Measurements from ENCODE around the gene SPATA1. TPM values are rescaled to one million over a fixed set of nuclear protein-coding genes. Genes with fewer than 3 reads are reported as not detected.

The SPATA1 gene
- total and polyA plus RNA-seq, 2 of the 13 experiments (the other 11 are each of a cell fraction or from before 2014, with no cell fraction given) = 0.70 to 1.4 TPM

- TF ChIP-seq PRDM10 (CRISPR knock-in tag; IDR thresholded peaks at IDR 0.05; ENCODE audit: low read depth) (0 out of 2 replicates have a peak, but pooled peaks have one; percentile 18), TRIM24 (CRISPR knock-in tag; IDR thresholded peaks at IDR 0.05) (no peak), ELF3 (CRISPR knock-in tag; IDR thresholded peaks at IDR 0.05) (peak; percentile 43; the same call in 1 of the 2 replicates), NCOA5 (CRISPR knock-in tag; IDR thresholded peaks at IDR 0.05) (no peak), HBP1 (CRISPR knock-in tag; IDR thresholded peaks at IDR 0.05; ENCODE audit: low read depth) (no peak; the same call in 1 of the 2 replicates), PREB (CRISPR knock-in tag; IDR thresholded peaks at IDR 0.05) (no peak), MTF2 (CRISPR knock-in tag; IDR thresholded peaks at IDR 0.05; ENCODE audit: borderline replicate concordance) (no peak), IRF9 (CRISPR knock-in tag; IDR thresholded peaks at IDR 0.05; ENCODE audit: borderline replicate concordance) (no peak), PAX8 (CRISPR knock-in tag; IDR thresholded peaks at IDR 0.05; ENCODE audit: borderline replicate concordance) (no peak), ETV5 (CRISPR knock-in tag; IDR thresholded peaks at IDR 0.05; ENCODE audit: borderline replicate concordance) (peak; percentile 81; the same call in 1 of the 2 replicates), MED8 (CRISPR knock-in tag; IDR thresholded peaks at IDR 0.05; ENCODE audit: insufficient replicate concordance) (no peak), ZC3H4 (CRISPR knock-in tag; IDR thresholded peaks at IDR 0.05; ENCODE audit: borderline replicate concordance) (peak; percentile 93; the same call in 1 of the 2 replicates), THYN1 (CRISPR knock-in tag; IDR thresholded peaks at IDR 0.05; ENCODE audit: borderline replicate concordance, low read depth) (no peak), AKAP8 (CRISPR knock-in tag; IDR thresholded peaks at IDR 0.05) (no peak), SOX13 (IDR thresholded peaks at IDR 0.05) (no peak), SOX13 (CRISPR knock-in tag; conservative IDR thresholded peaks at IDR 0.05 in 1 of 2, IDR thresholded peaks at IDR 0.05 in 1 of 2) (peak in 1 of 2 experiments; percentile 79; a peak in 2 of 4 replicates), IKZF5 (CRISPR knock-in tag; IDR thresholded peaks at IDR 0.05) (no peak; the same call in 1 of the 2 replicates), ARID2 (CRISPR knock-in tag; IDR thresholded peaks at IDR 0.05; ENCODE audit: borderline replicate concordance) (peak; percentile 58; the same call in 1 of the 2 replicates), SATB2 (CRISPR knock-in tag; IDR thresholded peaks at IDR 0.05) (no peak)
These were observed 1.4 kb upstream of the SPATA1 start (continued) for GRCh38 chr1:84504580-84505492.
